ENCODE data around the gene RASGRP2.

RASGRP2 gene

DNA sequence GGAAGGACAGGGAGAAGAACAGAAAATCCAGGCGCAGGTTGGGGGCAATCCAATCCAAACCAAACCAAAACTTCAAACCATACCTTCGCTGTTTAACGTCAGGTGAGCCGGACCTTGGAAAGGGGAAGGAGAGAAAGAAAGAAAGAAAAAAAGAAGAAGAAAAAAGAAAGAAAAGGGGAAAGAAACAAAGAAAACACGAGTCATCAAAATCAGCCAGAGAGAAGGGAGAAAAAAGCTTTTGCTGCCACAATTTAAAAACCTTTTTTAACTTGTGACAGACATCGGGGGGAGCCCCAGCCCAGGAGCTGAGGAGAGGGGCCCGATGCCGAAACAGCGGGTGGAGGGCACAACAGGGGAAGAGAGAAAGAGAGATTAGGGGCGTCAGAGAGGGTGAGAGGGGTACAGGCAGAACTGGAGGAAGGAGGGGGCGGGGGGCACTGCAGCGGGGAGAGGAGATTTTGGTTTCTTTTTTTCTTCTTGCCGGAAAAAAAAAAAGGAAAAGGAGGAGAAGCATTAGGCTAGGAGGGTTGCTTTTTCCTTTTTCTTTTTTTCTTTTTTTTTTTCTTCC lies 51.1 kb downstream of the RASGRP2 start:
- DNase-seq, result no peak

- no peak for DNase-seq
Observed at GRCh38 chr11:64691543-64691942, 52.4 kb downstream of the RASGRP2 start.

DNA sequence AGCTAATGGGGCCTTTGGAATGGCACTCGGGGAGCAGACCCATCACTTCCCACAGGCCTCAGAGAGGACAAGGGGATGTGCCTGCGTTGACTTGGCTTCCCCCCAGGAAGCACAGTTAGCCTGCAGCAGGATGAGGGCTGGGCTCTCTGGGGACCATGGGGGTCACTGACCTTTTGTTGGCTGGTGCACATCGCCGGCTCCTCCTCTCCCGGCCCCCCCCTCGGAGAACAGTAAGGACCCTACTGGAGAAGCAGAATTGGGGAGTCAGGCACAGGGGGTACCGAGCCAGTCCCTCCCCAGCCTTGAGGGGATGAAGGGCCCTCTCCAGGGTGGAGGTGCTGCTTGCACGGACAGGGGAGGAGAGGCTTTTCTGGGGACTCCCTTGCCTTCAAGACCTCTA lies 53.7 kb downstream of the RASGRP2 start:
- no peak for DNase-seq

DNA sequence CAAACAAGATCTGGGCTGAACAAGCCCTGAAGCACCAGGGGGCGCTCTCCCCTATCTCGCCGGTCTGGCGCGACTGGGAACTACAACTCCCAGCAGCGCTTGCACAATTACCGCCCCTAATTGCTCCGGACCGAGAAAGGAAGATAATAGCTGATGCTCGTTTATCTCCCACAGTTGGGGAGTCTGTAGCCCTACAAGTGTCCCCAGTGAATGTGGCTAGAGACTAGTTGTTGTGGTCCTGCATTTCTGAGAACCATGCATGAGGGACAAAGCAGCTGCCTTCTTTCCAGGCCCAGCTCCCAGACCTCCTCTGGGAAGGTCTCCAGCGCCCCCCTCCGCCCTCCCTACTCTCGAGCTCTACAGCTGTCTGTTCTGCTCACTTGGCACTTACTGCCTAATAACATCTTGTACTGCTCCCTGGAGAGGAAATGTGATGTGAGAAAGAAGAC lies 55.4 kb downstream of the RASGRP2 start:
- DNase-seq, result peak; percentile 81

- DNase-seq, result no peak
Observed at GRCh38 chr11:64687643-64688533, 56.1 kb downstream of the RASGRP2 start.

DNA sequence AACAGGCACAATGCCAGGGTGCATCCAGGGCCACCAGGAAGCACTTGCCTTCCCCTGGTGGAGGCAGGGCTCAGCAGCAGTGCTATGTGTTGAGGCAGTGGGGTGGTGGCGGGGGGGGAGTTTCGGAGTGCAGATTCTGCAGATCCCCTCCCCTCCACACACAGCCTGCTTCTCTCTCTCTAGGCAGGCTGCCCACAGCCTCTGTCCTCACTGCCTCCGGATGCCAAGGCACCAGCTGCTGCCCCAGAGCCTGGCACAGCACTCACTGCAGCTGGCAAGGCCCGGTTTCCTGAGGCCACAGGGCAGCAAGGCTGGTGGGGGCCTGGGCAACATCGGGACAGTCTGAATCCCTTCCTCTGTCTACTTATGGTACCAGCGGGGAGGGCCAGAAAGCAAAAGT lies 56.7 kb downstream of the RASGRP2 start:
- DNase-seq, result no peak

GRCh38 chr11:64686466-64687170 lies 57.3 kb downstream of the RASGRP2 start:
- DNase-seq, result no peak

DNA sequence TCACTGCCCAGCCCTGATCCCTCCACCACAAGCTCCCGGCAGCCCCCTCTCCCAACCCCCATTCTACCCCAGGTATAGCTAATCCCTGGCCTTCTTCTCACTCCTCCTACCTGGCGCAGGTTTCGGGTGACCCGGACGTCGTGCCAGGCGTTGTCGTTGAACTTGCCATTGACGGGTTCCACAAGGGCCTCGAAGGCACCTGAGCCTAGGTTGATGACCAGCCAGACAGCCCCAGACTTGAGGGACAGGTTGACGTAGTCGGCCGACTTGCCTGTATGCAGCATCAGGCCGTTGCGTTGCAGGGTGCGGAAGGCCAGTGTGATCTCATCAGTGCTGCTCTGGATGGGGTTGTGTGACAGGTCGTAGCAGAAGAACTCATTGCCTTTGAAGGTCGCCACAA lies 58.4 kb downstream of the RASGRP2 start:
- no peak for DNase-seq

DNA sequence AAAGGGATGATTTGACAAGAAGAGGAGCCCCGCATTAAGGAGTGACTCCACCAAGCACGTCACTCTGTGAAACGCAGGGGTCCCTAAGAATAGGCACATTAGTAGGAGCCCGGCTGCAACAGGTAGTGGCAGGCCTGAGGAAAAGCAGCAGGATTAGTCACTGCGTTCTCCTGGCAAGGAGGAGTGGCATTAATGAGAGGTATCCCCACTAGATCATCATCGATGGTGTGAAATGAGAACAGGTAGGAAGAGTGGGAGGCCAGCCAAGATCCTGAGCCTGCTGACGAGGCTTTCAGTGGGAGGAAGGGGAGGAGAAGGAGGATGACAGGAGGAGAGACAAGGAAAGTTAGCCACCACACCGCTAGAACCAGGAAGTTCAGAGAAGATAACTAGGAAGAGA lies 59.6 kb downstream of the RASGRP2 start:
- no peak for DNase-seq

DNA sequence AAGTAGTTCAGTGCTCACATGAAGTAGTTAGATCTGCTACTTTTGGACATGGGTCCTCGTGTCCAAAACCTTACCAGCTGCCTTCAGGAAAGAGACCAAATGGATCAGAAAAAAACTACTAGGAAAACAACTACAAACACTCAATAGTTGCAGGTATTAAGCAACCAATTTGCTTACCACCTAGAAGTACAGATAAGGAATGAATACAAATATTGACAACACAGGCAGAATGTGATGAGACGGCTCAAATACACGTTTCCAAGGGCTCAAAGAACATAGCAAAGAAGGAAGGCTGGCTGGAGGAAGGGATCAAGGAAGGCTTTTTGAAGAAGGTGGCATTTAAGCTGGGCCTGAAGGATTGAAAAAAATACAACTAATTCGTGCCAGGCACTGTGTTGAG lies 62.8 kb downstream of the RASGRP2 start:
- DNase-seq, result no peak

GRCh38 chr11:64679846-64680245 lies 64.1 kb downstream of the RASGRP2 start:
- no peak for DNase-seq

DNA sequence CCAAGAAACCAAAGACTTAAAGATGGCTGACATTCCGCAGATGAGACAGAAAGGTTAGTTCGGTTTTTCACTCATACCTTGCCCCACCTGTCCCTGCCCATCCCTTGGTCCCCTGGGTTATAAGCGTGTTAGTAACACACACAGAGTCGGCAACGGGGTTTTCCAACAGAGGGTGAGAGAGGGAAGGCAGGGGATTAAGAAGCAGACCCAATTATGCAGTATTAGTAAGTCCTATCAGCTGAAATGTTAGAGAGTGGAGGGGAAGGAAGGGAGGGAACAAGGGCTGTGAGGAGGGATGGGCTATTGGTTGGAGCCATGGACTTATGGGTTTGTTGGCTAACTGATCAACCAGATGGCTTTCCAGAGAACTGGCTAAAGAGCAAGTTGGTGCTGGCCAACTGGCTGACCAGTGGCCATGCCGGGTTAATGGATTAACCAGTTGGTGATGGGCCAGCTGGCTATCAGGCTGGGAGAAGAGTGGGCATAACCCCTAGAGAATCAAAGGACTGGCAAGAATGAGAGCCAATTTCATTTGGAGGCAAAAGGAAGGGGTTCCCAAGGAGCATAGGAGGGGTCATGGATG lies 66.4 kb downstream of the RASGRP2 start:
- no peak for DNase-seq
